Neural crest cell (in vitro differentiated cells): Measurements from ENCODE around the gene OSBPL6. TPM values are rescaled to one million over a fixed set of nuclear protein-coding genes. Genes with fewer than 3 reads are reported as not detected.

Experiments
- DNase-seq: peaks from one replicate; pipeline ENCODE4 v3.0.0; 2021; ENCODE audit warnings: low read depth, mixed read lengths, low spot score
- H3K27ac Mint-ChIP-seq: one replicate; pipeline ENCODE4 v1.8.0; 2021; ENCODE audit warnings: mild to moderate bottlenecking, mixed read lengths; ENCODE audit not compliant: unreplicated experiment
- H3K27me3 Mint-ChIP-seq: 2 replicates; pipeline ENCODE4 v1.8.0; 2021; ENCODE audit warnings: low read depth, mild to moderate bottlenecking, mixed read lengths
- H3K36me3 Mint-ChIP-seq: 2 replicates; pipeline ENCODE4 v1.8.0; 2021; ENCODE audit warnings: low read depth, mild to moderate bottlenecking, mixed read lengths
- H3K4me1 Mint-ChIP-seq: 2 replicates; pipeline ENCODE4 v1.8.0; 2021; ENCODE audit warnings: mixed read lengths
- H3K4me3 Mint-ChIP-seq: one replicate; pipeline ENCODE4 v1.8.0; 2021; ENCODE audit warnings: mild to moderate bottlenecking, mixed read lengths
- H3K9me3 Mint-ChIP-seq: 2 replicates; pipeline ENCODE4 v1.8.0; 2021; ENCODE audit warnings: mixed read lengths
- CTCF ChIP-seq: fragments of 200-600 bp; sonication (generic); conservative IDR thresholded peaks from 2 replicates; pipeline ENCODE4 v1.5.0; 2021; ENCODE audit warnings: antibody characterized with exemption, mild to moderate bottlenecking
- total RNA-seq: library from RNA; stranded (reverse); gene quantifications from 2 replicates; pipeline ENCODE4 v1.2.1, GENCODE V29; 2021

Gene OSBPL6
- total RNA-seq, 1 donor from 2014 or later = 10.8 TPM

GRCh38 chr2:178366412-178366811 lies 172.1 kb downstream of the OSBPL6 start:
- no peak for DNase-seq
- H3K4me3 Mint-ChIP-seq = no peak overlapping the region
- no peaks in the 10 kb centered on the region for H3K27me3 Mint-ChIP-seq
- H3K36me3 Mint-ChIP-seq = no peaks in the 10 kb centered on the region
- H3K4me1 Mint-ChIP-seq = no peaks in the 10 kb centered on the region
- no peaks in the 10 kb centered on the region for H3K9me3 Mint-ChIP-seq
- TF ChIP-seq CTCF = no peak
- H3K27ac Mint-ChIP-seq = no peak overlapping the region

- no peaks in the 10 kb centered on the region for H3K9me3 Mint-ChIP-seq
- H3K4me3 Mint-ChIP-seq = no peak overlapping the region
- no peaks in the 10 kb centered on the region for H3K27me3 Mint-ChIP-seq
- no peak for DNase-seq
- H3K36me3 Mint-ChIP-seq = no peaks in the 10 kb centered on the region
- no peak overlapping the region for H3K27ac Mint-ChIP-seq
- H3K4me1 Mint-ChIP-seq = no peaks in the 10 kb centered on the region
- TF ChIP-seq CTCF = no peak
Measured at GRCh38 chr2:178367344-178367743, 173.0 kb downstream of the OSBPL6 start.

GRCh38 chr2:178374865-178375264 lies 180.6 kb downstream of the OSBPL6 start:
- no peaks in the 10 kb centered on the region for H3K27me3 Mint-ChIP-seq
- H3K27ac Mint-ChIP-seq = no peak overlapping the region
- no peak for TF ChIP-seq CTCF

GRCh38 chr2:178377046-178377445 lies 182.7 kb downstream of the OSBPL6 start:
- H3K27me3 Mint-ChIP-seq = no peaks in the 10 kb centered on the region

More at GRCh38 chr2:178374865-178375264, 180.6 kb downstream of the OSBPL6 start:
- H3K9me3 Mint-ChIP-seq = no peaks in the 10 kb centered on the region
- no peaks in the 10 kb centered on the region for H3K4me1 Mint-ChIP-seq
- peaks cover 5% of the 10 kb centered on the region for H3K36me3 Mint-ChIP-seq
- no peak for DNase-seq
- no peak overlapping the region for H3K4me3 Mint-ChIP-seq

GRCh38 chr2:178379162-178380004 lies 185.1 kb downstream of the OSBPL6 start:
- Mint-ChIP-seq H3K36me3 (peaks cover 7% of the 10 kb centered on the region), H3K4me3 (no peak overlapping the region), H3K27me3 (no peaks in the 10 kb centered on the region), H3K9me3 (no peaks in the 10 kb centered on the region), H3K4me1 (no peaks in the 10 kb centered on the region), H3K27ac (no peak overlapping the region)
- TF ChIP-seq CTCF = no peak
- DNase-seq = no peak

More at GRCh38 chr2:178377046-178377445, 182.7 kb downstream of the OSBPL6 start:
- DNase-seq = no peak
- H3K4me1 Mint-ChIP-seq = no peaks in the 10 kb centered on the region
- H3K4me3 Mint-ChIP-seq = no peak overlapping the region
- H3K9me3 Mint-ChIP-seq = no peaks in the 10 kb centered on the region
- H3K27ac Mint-ChIP-seq = no peak overlapping the region
- H3K36me3 Mint-ChIP-seq = peaks cover 5% of the 10 kb centered on the region
- TF ChIP-seq CTCF = no peak
